Measurements from ENCODE around the gene GALNT17.

- TF ChIP-seq, protein P1, sequence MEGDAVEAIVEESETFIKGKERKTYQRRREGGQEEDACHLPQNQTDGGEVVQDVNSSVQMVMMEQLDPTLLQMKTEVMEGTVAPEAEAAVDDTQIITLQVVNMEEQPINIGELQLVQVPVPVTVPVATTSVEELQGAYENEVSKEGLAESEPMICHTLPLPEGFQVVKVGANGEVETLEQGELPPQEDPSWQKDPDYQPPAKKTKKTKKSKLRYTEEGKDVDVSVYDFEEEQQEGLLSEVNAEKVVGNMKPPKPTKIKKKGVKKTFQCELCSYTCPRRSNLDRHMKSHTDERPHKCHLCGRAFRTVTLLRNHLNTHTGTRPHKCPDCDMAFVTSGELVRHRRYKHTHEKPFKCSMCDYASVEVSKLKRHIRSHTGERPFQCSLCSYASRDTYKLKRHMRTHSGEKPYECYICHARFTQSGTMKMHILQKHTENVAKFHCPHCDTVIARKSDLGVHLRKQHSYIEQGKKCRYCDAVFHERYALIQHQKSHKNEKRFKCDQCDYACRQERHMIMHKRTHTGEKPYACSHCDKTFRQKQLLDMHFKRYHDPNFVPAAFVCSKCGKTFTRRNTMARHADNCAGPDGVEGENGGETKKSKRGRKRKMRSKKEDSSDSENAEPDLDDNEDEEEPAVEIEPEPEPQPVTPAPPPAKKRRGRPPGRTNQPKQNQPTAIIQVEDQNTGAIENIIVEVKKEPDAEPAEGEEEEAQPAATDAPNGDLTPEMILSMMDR (IDR thresholded peaks at IDR 0.05): no peak
- TF ChIP-seq POLR2A (IDR thresholded peaks at IDR 0.05): no peak
Observed at GRCh38 chr7:71132127-71132376, at the start of gene GALNT17.
